Breast epithelium (tissue), 4 donors: Measurements from ENCODE around the gene FATE1. TPM values are rescaled to one million over a fixed set of nuclear protein-coding genes. Genes with fewer than 3 reads are reported as not detected.

Source experiments
- DNase-seq, 2 donors: peaks; one replicate each; pipeline ENCODE4 v3.0.0-alpha.2; 2019; ENCODE audit warnings: low spot score in 2 of 2
- H3K27ac ChIP-seq, 2 donors: fragments of 200-600 bp; sonication (generic) in 1 of 2; one replicate each; pipeline ENCODE4 v1.5.1; 2016 to 2019; ENCODE audit warnings: mild to moderate bottlenecking in 1 of 2
- H3K27me3 ChIP-seq, 2 donors: fragments of 200-600 bp; sonication (generic) in 1 of 2; one replicate each; pipeline versions ENCODE4 v1.5.1 to v1.6.0; 2017 to 2019; ENCODE audit warnings: control low read depth in 1 of 2, mild to moderate bottlenecking in 1 of 2
- H3K36me3 ChIP-seq: fragments of 200-600 bp; one replicate; pipeline ENCODE4 v1.5.1; 2019
- H3K4me1 ChIP-seq, 2 donors: fragments of 200-600 bp; sonication (generic); one replicate each; pipeline ENCODE4 v1.5.1; 2016 to 2019; ENCODE audit warnings: control low read depth in 1 of 2
- H3K4me3 ChIP-seq, 3 donors: fragments of 200-600 bp; sonication (generic); 1 replicate in 2 of 3; 2 replicates in 1 of 3; pipeline ENCODE4 v1.5.1; 2016 to 2019; ENCODE audit warnings: mild to moderate bottlenecking in 3 of 3, moderate library complexity in 2 of 3
- H3K9me3 ChIP-seq, 2 donors: fragments of 200-600 bp; sonication (generic) in 1 of 2; one replicate each; pipeline ENCODE4 v1.5.1; 2016 to 2019; ENCODE audit warnings: control low read depth in 1 of 2
- CTCF ChIP-seq, 3 donors: fragments of 450-650 bp; IDR thresholded peaks; one replicate each; pipeline ENCODE4 v1.5.1; 2016 to 2017; ENCODE audit warnings: antibody characterized with exemption in 3 of 3, mild to moderate bottlenecking in 3 of 3, moderate library complexity in 3 of 3
- POLR2A ChIP-seq: fragments of 450-650 bp; IDR thresholded peaks from one replicate; pipeline ENCODE4 v1.6.1; 2016; ENCODE audit warnings: antibody characterized with exemption, mild to moderate bottlenecking, moderate library complexity
- POLR2AphosphoS5 ChIP-seq, 3 donors: sonication (generic); formaldehyde crosslinking; IDR thresholded peaks; one replicate each; pipeline ENCODE4 v1.6.1; 2017; ENCODE audit warnings: antibody characterized with exemption in 3 of 3
- intact Hi-C: fragments of 100-400 bp; cut with DNase I; formaldehyde crosslinking; loops from one replicate; pipeline ENCODE4 v1.15.1; 2023; ENCODE audit warnings: low total_unique reads
- total RNA-seq, 3 donors: library from RNA; depleted of rRNA; stranded (reverse); fragments of >200 nt; gene quantifications; one replicate each; pipeline ENCODE4 v1.1.0, GENCODE V29; 2016

The FATE1 gene
- total RNA-seq, 3 donors from 2014 or later: not detected

GRCh38 chrX:151741606-151742005 lies 25.8 kb downstream of the FATE1 start:
- H3K4me3 ChIP-seq: no peak overlapping the region
- no peaks in the 10 kb centered on the region for H3K36me3 ChIP-seq
- no peak for TF ChIP-seq POLR2AphosphoS5 (IDR thresholded peaks at IDR 0.05)
- TF ChIP-seq CTCF (IDR thresholded peaks at IDR 0.05): no peak
- TF ChIP-seq POLR2A: no peak
- intact Hi-C loops: no loop called here
- H3K27me3 ChIP-seq: peaks cover 0 to 42% of the 10 kb centered on the region in 2 donors
- H3K9me3 ChIP-seq: no peaks in the 10 kb centered on the region
- no peak for DNase-seq
- no peak overlapping the region for H3K27ac ChIP-seq
- no peaks in the 10 kb centered on the region for H3K4me1 ChIP-seq

DNA sequence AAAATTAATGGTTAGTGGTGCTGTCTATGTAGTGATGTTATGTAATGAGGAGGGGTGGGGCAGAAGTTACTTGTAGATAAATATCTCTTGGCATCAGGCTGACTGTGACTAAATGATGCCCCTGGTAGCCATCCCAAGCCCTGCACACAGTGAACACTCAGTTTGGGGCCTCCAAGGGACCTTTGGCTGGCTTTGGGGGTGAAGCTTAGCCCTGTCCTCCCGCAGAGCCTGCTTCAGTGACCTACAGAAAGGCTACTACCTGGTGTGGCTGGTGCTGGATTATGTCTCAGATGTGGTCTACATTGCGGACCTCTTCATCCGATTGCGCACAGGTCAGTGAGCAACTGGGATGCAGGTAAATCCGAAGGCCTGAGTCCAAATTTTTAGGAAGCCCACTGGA lies 26.5 kb downstream of the FATE1 start:
- Histone ChIP-seq H3K4me1 (no peaks in the 10 kb centered on the region), H3K27ac (no peak overlapping the region), H3K4me3 (no peak overlapping the region), H3K27me3 (peaks cover 0 to 36% of the 10 kb centered on the region in 2 donors), H3K9me3 (no peaks in the 10 kb centered on the region), H3K36me3 (no peaks in the 10 kb centered on the region)
- TF ChIP-seq POLR2AphosphoS5 (IDR thresholded peaks at IDR 0.05): no peak
- TF ChIP-seq CTCF (IDR thresholded peaks at IDR 0.05): no peak
- TF ChIP-seq POLR2A: no peak
- DNase-seq: no peak
- intact Hi-C loops: no loop called here

GRCh38 chrX:151743651-151744470 lies 28.0 kb downstream of the FATE1 start:
- H3K4me1 ChIP-seq: no peaks in the 10 kb centered on the region
- no peaks in the 10 kb centered on the region for H3K9me3 ChIP-seq
- H3K4me3 ChIP-seq: no peak overlapping the region
- no peaks in the 10 kb centered on the region for H3K36me3 ChIP-seq
- peaks cover 0 to 30% of the 10 kb centered on the region in 2 donors for H3K27me3 ChIP-seq
- no peak overlapping the region for H3K27ac ChIP-seq
- intact Hi-C loops: no loop called here
- TF ChIP-seq POLR2A: no peak
- TF ChIP-seq CTCF (IDR thresholded peaks at IDR 0.05): no peak
- TF ChIP-seq POLR2AphosphoS5 (IDR thresholded peaks at IDR 0.05): no peak
- no peak for DNase-seq

DNA sequence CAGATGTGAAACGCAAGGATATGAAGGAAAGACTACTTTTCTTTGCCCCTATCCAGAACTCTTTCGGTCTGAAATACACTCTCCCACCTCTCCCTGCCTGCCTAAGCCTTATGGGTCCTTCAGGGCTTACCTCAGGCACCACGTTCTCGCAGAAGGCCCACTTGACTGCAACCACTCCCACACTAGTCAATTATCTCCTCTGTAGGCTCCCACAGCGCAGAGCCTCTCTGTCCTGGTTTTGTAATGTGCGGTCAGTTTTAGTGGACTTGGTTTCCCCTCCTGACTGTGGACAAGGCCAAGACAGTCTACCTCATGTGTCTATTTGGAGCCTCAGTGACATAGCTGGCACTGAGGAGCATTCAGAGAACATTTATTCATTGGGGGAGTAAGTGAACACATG lies 29.8 kb downstream of the FATE1 start:
- TF ChIP-seq POLR2A: no peak
- no peak for TF ChIP-seq CTCF (IDR thresholded peaks at IDR 0.05)
- TF ChIP-seq POLR2AphosphoS5 (IDR thresholded peaks at IDR 0.05): no peak
- intact Hi-C loops: no loop called here
- Histone ChIP-seq H3K4me3 (no peak overlapping the region), H3K4me1 (no peaks in the 10 kb centered on the region), H3K27me3 (peaks cover 0 to 27% of the 10 kb centered on the region in 2 donors), H3K36me3 (no peaks in the 10 kb centered on the region), H3K27ac (no peak overlapping the region), H3K9me3 (no peaks in the 10 kb centered on the region)
- DNase-seq: no peak

GRCh38 chrX:151746502-151746901 lies 30.7 kb downstream of the FATE1 start:
- no peak for DNase-seq
- Histone ChIP-seq H3K27ac (no peak overlapping the region), H3K4me3 (no peak overlapping the region), H3K4me1 (no peaks in the 10 kb centered on the region), H3K36me3 (no peaks in the 10 kb centered on the region), H3K9me3 (no peaks in the 10 kb centered on the region), H3K27me3 (peaks cover 0 to 27% of the 10 kb centered on the region in 2 donors)
- TF ChIP-seq POLR2A: no peak
- TF ChIP-seq POLR2AphosphoS5 (IDR thresholded peaks at IDR 0.05): no peak
- TF ChIP-seq CTCF (IDR thresholded peaks at IDR 0.05): no peak
- intact Hi-C loops: no loop called here
